ENCODE data around the gene TERF2IP. TPM values are rescaled to one million over a fixed set of nuclear protein-coding genes. Genes with fewer than 3 reads are reported as not detected.

Gene TERF2IP
- total and polyA plus RNA-seq, 7 donors, result 29.8 to 59.0 (median 56.0) TPM

DNA sequence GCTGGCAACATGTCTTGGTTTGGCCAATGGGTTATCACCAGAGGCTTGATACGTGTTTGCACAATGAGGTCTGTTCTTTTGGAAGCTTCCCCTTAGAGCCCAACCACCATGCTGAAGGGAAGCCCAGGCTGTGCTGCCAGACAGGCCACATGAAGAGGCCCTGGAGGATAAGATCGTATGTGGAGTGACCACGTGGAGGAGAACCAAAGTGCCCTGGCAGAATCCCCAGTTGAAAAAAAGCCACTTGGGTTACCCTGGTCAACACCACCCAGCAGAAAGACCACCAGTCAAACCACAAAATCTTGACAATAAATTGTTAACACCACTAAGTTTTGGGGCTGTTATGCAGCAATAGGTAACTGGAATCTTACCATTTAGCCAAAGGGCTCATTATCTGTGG, 17.5 kb upstream of the TERF2IP start:
- Histone ChIP-seq H3K27ac (no peak overlapping the region), H3K4me1 (no peaks in the 10 kb centered on the region), H3K27me3 (ENCODE audit: insufficient read depth in 3 of 3, low read length in 2 of 3) (no peaks in the 10 kb centered on the region), H3K36me3 (ENCODE audit: insufficient read depth in 1 of 2, low read depth in 1 of 2) (peaks cover 44 to 100% of the 10 kb centered on the region in 2 donors), H3K9me3 (no peaks in the 10 kb centered on the region), H3K4me3 (no peak overlapping the region)
- intact Hi-C loops (cut with DNase I), result no loop called here
- no peak for DNase-seq
- no peak for ATAC-seq
- 59 to 64% (median 62%) methylated on average over 3 of the region's 3 CpGs for WGBS, 3 donors
- TF ChIP-seq, protein P1, sequence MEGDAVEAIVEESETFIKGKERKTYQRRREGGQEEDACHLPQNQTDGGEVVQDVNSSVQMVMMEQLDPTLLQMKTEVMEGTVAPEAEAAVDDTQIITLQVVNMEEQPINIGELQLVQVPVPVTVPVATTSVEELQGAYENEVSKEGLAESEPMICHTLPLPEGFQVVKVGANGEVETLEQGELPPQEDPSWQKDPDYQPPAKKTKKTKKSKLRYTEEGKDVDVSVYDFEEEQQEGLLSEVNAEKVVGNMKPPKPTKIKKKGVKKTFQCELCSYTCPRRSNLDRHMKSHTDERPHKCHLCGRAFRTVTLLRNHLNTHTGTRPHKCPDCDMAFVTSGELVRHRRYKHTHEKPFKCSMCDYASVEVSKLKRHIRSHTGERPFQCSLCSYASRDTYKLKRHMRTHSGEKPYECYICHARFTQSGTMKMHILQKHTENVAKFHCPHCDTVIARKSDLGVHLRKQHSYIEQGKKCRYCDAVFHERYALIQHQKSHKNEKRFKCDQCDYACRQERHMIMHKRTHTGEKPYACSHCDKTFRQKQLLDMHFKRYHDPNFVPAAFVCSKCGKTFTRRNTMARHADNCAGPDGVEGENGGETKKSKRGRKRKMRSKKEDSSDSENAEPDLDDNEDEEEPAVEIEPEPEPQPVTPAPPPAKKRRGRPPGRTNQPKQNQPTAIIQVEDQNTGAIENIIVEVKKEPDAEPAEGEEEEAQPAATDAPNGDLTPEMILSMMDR (IDR thresholded peaks at IDR 0.05), result no peak

DNA sequence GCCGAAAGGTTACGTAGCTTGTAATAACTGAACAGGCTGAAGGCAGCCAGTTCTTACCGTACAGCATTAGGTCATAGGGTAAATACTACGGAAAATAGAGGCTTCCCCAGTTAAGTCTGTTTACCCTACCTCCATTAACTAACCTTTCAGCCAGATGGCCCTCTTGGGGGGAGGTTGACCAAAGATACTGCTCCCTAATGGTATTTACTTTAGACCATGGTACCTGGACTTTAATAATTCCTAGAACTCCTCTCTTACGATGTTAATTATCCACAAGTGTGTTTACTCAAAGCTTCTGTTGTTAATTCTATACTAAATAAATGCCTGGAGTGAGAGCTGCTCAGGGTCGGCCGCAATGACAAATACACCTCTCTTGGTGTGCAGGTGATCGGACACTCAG, 14.7 kb upstream of the TERF2IP start:
- no peak for ATAC-seq
- intact Hi-C loops (cut with DNase I), result no loop called here
- H3K9me3 ChIP-seq, result no peaks in the 10 kb centered on the region
- H3K4me1 ChIP-seq, result no peaks in the 10 kb centered on the region
- TF ChIP-seq, protein P1 (IDR thresholded peaks at IDR 0.05), result no peak
- no peak overlapping the region for H3K4me3 ChIP-seq
- no peak for DNase-seq
- no peaks in the 10 kb centered on the region for H3K27me3 ChIP-seq (ENCODE audit: insufficient read depth in 3 of 3, low read length in 2 of 3)
- 89 to 91% (median 90%) methylated on average over 8 of the region's 8 CpGs for WGBS, 3 donors
- H3K36me3 ChIP-seq (ENCODE audit: insufficient read depth in 1 of 2, low read depth in 1 of 2), result peaks cover 48 to 100% of the 10 kb centered on the region in 2 donors
- H3K27ac ChIP-seq, result no peak overlapping the region

DNA sequence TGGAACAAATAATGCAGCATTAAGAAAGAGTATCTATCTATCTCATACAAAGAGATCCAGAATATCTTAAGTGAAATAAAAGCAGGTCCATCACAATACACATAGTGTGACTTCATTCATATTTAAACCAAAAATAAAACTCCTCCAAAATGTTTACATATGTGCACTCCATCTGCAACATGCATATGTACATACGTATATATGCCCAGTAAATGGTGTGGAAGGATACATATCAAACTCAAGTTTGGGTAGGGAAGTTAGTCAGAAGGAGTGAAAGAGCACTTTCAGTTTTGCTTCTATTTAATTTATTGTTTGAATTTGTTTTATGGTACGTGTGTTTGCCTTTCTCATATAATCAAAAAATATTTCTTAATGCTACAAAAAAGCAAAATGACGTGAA, 12.5 kb upstream of the TERF2IP start:
- peaks cover 35 to 100% of the 10 kb centered on the region in 2 donors for H3K36me3 ChIP-seq (ENCODE audit: insufficient read depth in 1 of 2, low read depth in 1 of 2)
- no peak overlapping the region for H3K4me3 ChIP-seq
- intact Hi-C loops (cut with DNase I), result no loop called here
- TF ChIP-seq, protein P1 (IDR thresholded peaks at IDR 0.05), result no peak
- no peaks in the 10 kb centered on the region for H3K27me3 ChIP-seq (ENCODE audit: insufficient read depth in 3 of 3, low read length in 2 of 3)
- no peak for DNase-seq
- no peak for ATAC-seq
- no peaks in the 10 kb centered on the region for H3K4me1 ChIP-seq
- 86 to 95% (median 88%) methylated on average over 3 of the region's 3 CpGs for WGBS, 3 donors
- no peak overlapping the region for H3K27ac ChIP-seq
- no peaks in the 10 kb centered on the region for H3K9me3 ChIP-seq

DNA sequence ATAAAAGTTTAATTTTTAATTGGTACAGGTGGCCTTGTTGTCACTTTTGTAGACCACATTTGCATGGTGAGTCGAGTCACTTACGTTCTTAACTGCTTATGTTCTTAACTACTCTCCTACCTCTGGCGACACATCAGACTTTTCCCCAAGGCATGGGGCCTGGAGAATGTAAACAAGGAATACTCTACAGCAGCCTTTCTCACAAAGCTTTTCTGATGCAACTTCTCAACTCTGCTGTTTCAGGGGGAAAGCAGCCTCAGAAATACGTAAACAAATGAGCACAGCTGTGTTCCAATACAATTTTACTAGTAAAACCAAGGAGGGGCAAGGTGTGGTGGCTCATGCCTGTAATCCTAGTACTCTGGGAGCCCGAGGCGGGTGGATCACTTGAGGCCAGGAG, 7.0 kb upstream of the TERF2IP start:
- Histone ChIP-seq H3K4me1 (peaks cover 16% of the 10 kb centered on the region), H3K9me3 (no peaks in the 10 kb centered on the region), H3K27ac (no peak overlapping the region), H3K4me3 (no peak overlapping the region), H3K36me3 (ENCODE audit: insufficient read depth in 1 of 2, low read depth in 1 of 2) (peaks cover 23 to 100% of the 10 kb centered on the region in 2 donors), H3K27me3 (ENCODE audit: insufficient read depth in 3 of 3, low read length in 2 of 3) (no peaks in the 10 kb centered on the region)
- TF ChIP-seq, protein P1 (IDR thresholded peaks at IDR 0.05), result no peak
- DNase-seq (no peak), ATAC-seq (no peak)
- intact Hi-C loops (cut with DNase I), result no loop called here
- 87 to 88% (median 88%) methylated on average over 6 of the region's 6 CpGs for WGBS, 3 donors
